IPS-11a (cell line): ENCODE data around the gene ZNF138.
"Not testable (repeated sequence)": the region's sequence is repeated elsewhere in the genome, so short reads cannot be mapped to it uniquely, and the experiment has no call there.

Source experiments
- H3K4me3 ChIP-seq: one replicate; pipeline ENCODE4 v1.5.1; 2013; ENCODE audit warnings: low read depth, low read length, control low read depth

The ZNF138 gene

GRCh38 chr7:64794171-64794844 is at the start of gene ZNF138:
Gene ZNF138 (plus strand): TSS chr7:64794428. CDS start chr7:64794569, 141 bp downstream.
- peak within 1 kb of the TSS; percentile 70 for H3K4me3 ChIP-seq

- no peak overlapping the region for H3K4me3 ChIP-seq
Measured at GRCh38 chr7:64744680-64745079, 49.5 kb upstream of the ZNF138 start.

GRCh38 chr7:64747802-64748201 is 46.4 kb upstream of the ZNF138 start:
- H3K4me3 ChIP-seq: no peak overlapping the region

DNA sequence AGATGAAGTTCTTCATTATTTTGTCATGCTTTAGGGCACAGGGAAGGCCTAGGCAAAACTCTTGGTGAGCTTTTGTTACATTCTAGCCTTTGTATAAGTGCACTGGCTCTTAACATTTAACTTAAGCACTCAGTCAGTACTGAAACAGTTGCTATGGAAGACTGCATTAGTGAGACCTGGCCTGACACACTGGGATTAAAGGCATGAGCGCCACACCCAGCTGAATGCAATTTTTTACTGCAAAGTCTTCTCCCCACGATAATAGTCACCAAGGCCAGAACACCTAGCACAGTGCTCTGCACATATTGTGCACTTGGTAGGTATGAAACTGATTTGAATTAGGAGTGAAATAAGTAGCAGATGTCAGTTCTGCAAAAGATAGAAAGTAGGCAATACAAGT is 41.2 kb upstream of the ZNF138 start:
- no peak overlapping the region for H3K4me3 ChIP-seq

GRCh38 chr7:64755865-64756264 is 38.4 kb upstream of the ZNF138 start:
- H3K4me3 ChIP-seq: no peak overlapping the region

- H3K4me3 ChIP-seq: no peak overlapping the region
Measured at GRCh38 chr7:64758151-64758550, 36.1 kb upstream of the ZNF138 start.

GRCh38 chr7:64768824-64769223 is 25.4 kb upstream of the ZNF138 start:
- H3K4me3 ChIP-seq: no peak overlapping the region

GRCh38 chr7:64774204-64774842 is 19.9 kb upstream of the ZNF138 start:
- H3K4me3 ChIP-seq: no peak overlapping the region

DNA sequence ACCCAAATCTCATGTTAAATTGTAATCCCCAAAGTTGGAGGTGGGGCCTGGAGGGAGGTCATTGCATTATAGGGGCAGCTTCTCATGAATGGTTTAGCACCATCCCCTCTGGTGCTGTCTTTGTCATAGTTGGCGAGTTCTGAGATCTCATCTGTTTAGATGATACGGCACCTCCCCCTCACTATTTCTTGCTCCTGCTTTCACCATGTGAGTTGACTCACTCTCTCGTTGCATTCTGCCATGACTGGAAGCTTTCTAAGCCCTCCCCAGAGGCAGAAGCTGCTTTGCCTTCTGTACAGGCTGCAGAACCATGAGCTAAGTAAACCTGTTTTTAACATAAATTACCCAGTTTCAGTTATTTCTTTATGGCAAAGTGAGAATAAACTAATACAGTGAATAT is 18.9 kb upstream of the ZNF138 start:
- no peak overlapping the region for H3K4me3 ChIP-seq

DNA sequence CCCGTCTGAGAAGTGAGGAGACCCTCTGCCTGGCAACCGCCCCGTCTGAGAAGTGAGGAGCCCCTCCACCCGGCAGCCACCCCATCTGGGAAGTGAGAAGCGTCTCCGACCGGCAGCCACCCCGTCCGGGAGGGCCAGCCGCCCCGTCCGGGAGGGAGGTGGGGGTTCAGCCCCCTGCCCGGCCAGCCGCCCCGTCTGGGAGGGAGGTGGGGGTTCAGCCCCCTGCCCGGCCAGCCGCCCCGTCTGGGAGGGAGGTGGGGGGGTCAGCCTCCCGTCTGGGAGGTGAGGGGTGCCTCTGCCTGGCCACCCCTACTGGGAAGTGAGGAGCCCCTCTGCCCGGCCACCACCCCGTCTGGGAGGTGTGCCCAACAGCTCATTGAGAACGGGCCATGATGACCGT is 9.4 kb upstream of the ZNF138 start:
- not testable (repeated sequence) for H3K4me3 ChIP-seq

DNA sequence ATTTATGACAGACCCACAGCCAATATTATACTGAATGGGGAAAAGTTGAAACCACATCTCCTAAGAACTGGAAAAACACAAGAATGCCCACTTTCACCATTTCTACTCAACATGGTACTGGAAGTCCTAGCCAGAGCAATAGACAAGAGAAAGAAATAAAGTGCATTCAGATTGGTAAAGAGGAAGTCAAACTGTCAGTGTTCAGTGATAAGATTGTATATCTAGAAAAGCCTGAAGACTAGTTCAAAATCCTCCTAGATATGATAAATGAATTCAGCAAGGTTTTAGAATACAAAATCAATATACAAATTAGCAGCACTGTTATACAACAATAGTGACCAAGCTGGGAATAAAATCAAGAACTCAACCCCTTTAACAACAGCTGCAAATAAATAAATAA is 6.9 kb upstream of the ZNF138 start:
- H3K4me3 ChIP-seq: no peak overlapping the region

DNA sequence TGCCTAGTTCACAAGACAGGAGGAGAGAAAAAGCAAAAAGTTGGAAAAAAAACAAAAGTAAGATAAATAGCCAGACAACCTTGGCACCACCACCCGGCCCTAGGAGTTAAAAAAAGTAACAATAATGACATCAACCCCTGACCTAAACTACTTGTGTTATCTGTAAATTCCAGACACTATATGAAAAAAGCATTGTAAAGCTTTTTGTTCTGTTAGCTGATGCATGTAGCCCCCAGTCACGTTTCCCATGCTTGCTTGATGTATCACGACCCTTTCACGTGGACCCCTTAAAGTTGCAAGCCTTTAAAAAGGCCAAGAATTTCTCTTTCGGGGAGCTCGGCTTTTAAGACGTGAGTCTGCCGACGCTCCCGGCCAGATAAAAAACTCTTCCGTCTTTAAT is 5.0 kb upstream of the ZNF138 start:
- not testable (repeated sequence) for H3K4me3 ChIP-seq

DNA sequence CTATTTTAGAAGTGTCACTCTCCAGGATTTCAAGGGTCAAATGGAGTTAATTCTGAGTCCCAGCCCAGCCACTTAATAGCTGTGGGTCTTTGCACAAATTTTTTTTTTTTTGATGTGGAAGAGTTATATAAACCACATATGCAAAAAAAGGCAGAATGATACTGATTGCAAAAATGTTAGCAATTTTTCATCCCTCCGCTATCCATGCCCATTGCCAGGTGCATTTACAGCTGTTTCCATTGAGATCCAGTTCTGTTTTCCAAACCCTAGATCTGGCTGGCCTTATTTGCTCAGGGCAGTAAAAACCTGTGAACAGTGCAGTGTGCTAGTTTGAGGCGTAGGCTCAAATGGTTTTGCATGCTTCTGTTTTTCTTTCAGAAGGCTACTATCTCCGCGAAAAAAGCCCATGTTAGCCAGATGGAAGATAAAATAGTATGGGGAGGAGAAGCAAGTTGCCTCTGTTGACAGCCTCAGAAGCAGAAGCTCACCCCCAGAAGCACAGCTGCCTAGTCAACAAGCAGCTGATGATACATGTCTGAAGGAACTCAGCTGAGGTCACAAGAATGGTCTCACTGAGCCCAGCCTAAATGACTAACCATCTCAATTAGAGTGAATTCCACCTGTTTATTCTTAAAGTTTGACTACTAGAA is 997 bp upstream of the ZNF138 start:
- H3K4me3 ChIP-seq: no peak overlapping the region

GRCh38 chr7:64795176-64795575 is 948 bp downstream of the ZNF138 start:
- peak overlapping the region; percentile 70 for H3K4me3 ChIP-seq

- H3K4me3 ChIP-seq: not testable (repeated sequence)
Measured at GRCh38 chr7:64799169-64799568, 4.9 kb downstream of the ZNF138 start.

- no peak overlapping the region for H3K4me3 ChIP-seq
Measured at GRCh38 chr7:64802699-64803098, 8.5 kb downstream of the ZNF138 start.

DNA sequence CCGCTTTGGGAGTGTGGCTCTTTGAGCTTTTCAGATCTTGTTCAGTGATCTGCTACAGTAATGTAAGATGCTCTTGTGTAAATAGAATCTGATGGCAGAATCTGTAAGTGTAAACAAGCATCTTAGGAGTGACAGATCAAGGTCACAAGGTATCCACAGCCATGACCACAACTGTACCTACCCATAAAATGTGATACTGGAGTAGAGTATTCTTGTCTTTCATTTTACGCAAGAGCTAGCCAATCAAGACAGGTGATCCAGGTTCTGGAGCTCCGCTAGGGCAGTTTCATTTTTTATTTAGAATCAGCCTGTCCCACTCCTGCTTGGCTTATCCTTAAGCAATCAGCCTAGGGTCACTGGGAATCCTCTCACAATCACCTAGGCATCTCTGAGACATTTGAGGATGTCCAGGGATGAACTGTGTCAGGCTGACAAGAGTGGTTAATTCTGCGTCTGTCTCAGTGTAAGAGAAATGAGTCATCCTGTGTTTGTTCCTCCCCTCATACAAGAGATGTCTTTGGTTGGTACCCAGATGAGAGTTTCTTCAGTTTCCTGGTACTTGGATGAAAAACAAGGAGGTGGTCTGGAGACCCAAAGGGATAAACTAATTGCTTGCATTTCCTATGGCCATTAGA is 13.6 kb downstream of the ZNF138 start:
- H3K4me3 ChIP-seq: no peak overlapping the region

DNA sequence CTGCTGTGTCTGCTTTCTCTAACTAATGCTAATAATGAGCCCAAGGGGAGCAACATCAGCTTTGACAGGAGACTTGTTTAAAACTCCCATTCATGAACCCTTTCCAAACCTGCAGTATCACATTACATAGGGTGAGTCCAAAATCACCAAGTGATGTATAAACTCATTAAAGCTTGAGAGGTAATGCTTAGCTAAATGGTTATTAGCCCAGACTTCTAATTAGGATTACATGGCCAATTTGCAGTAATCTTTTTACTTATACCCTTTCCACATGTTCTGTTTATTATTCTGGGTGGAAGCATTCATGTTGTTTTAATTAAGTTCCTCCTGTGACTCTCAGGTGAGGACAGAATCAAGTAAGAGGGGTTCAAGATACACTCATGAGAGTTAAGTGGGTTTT is 17.5 kb downstream of the ZNF138 start:
- H3K4me3 ChIP-seq: no peak overlapping the region

DNA sequence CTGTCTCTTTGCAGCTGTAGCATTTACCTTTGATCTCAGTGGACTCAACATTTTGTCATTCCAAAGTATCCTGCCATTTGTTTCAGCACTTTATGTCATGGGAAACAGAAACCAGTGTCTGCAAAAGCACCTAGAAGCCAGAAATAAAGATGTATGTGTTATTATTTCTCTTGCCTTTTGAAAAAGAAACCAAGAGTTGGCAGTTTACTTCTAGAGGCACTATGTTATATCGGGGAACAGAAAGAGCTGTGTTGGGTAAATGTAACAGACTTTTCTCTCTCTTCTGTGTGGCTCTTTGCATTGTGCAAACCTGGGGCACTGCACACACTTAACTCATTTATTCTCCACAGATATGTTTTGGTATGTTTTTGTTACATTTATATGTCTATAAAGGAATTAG is 36.7 kb downstream of the ZNF138 start:
- no peak overlapping the region for H3K4me3 ChIP-seq

DNA sequence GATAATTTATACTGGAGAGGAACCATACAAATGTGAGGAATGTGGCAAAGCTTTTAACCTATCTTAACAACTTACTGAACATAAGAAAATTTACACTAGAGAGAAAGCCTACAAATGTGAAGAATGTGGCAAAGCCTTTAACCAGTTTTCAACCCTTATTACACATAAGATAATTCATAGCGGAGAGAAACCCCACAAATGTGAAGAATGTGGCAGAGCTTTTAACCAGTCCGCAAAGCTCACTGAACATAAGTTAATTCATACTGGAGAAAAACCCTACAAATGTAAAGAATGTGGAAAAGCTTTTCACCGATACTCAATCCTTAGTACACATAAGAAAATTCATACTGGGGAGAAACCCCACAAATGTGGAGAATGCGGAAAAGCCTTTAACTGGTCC is 37.9 kb downstream of the ZNF138 start:
- no peak overlapping the region for H3K4me3 ChIP-seq

- H3K4me3 ChIP-seq: no peak overlapping the region
Measured at GRCh38 chr7:64834989-64835388, 40.8 kb downstream of the ZNF138 start.

GRCh38 chr7:64835856-64836255 is 41.6 kb downstream of the ZNF138 start:
- not testable (repeated sequence) for H3K4me3 ChIP-seq
